GM23338 (cell line): ENCODE data around the gene GRIA3. TPM values are rescaled to one million over a fixed set of nuclear protein-coding genes. Genes with fewer than 3 reads are reported as not detected.

Experiments
- ATAC-seq: fragments of 200-7000 bp; cut with Tn5 transposase; 3 replicates; pipeline ENCODE4 v1.9.1; 2020
- DNase-seq: peaks from one replicate; pipeline ENCODE4 v3.0.0-alpha.2; 2015; ENCODE audit warnings: low spot score
- H2AFZ ChIP-seq: fragments of 200-600 bp; sonication (generic); 2 replicates; pipeline ENCODE4 v1.8.0; 2016; ENCODE audit warnings: antibody characterized with exemption, mild to moderate bottlenecking, moderate library complexity
- H3F3A ChIP-seq: fragments of 200-600 bp; sonication (generic); replicated peaks from 2 replicates; pipeline ENCODE4 v1.8.0; 2017; ENCODE audit warnings: antibody characterized with exemption, mixed run types, low read depth
- H3K27ac ChIP-seq: fragments of 200-600 bp; sonication (generic); 2 replicates; pipeline ENCODE4 v1.6.1; 2016; ENCODE audit warnings: low read depth
- H3K27me3 ChIP-seq: fragments of 200-600 bp; sonication (generic); 2 replicates; pipeline ENCODE4 v1.8.0; 2016; ENCODE audit warnings: mild to moderate bottlenecking, mixed run types, moderate library complexity; ENCODE audit not compliant: insufficient read depth
- H3K36me3 ChIP-seq: fragments of 200-600 bp; sonication (generic); 2 replicates; pipeline ENCODE4 v1.8.0; 2016; ENCODE audit warnings: mild to moderate bottlenecking; ENCODE audit not compliant: insufficient read depth
- H3K4me1 ChIP-seq: fragments of 200-600 bp; sonication (generic); 2 replicates; pipeline ENCODE4 v1.8.0; 2016; ENCODE audit warnings: mild to moderate bottlenecking, moderate library complexity; ENCODE audit not compliant: insufficient read depth
- H3K4me2 ChIP-seq: fragments of 200-600 bp; sonication (generic); 2 replicates; pipeline ENCODE4 v1.7.1; 2017; ENCODE audit warnings: mixed run types
- H3K4me3 ChIP-seq: fragments of 200-600 bp; sonication (generic); 2 replicates; pipeline ENCODE4 v1.6.1; 2016; ENCODE audit warnings: mixed run types
- H3K79me2 ChIP-seq: fragments of 200-600 bp; sonication (generic); replicated peaks from 2 replicates; pipeline ENCODE4 v1.8.0; 2017; ENCODE audit warnings: mild to moderate bottlenecking; ENCODE audit not compliant: insufficient read depth
- H3K9me2 ChIP-seq: fragments of 200-600 bp; sonication (generic); 2 replicates; pipeline ENCODE4 v1.8.0; 2017; ENCODE audit not compliant: insufficient read depth
- H4K20me1 ChIP-seq: fragments of 200-600 bp; sonication (generic); replicated peaks from 2 replicates; pipeline ENCODE4 v1.8.0; 2017; ENCODE audit warnings: mild to moderate bottlenecking; ENCODE audit not compliant: insufficient read depth
- H3K27ac Mint-ChIP-seq: 2 replicates; pipeline ENCODE4 v1.8.0; 2020; ENCODE audit warnings: inconsistent platforms, mild to moderate bottlenecking, moderate library complexity, mixed read lengths
- H3K27me3 Mint-ChIP-seq: 3 replicates; pipeline ENCODE4 v1.8.0; 2022; ENCODE audit warnings: low read depth, mild to moderate bottlenecking, moderate library complexity, mixed read lengths, inconsistent platforms; ENCODE audit not compliant: insufficient read depth, poor library complexity
- H3K36me3 Mint-ChIP-seq: 3 replicates; pipeline ENCODE4 v1.8.0; 2021; ENCODE audit warnings: low read depth, mild to moderate bottlenecking, inconsistent platforms, moderate library complexity, mixed read lengths
- H3K4me1 Mint-ChIP-seq: 3 replicates; pipeline ENCODE4 v1.8.0; 2020; ENCODE audit warnings: mild to moderate bottlenecking, inconsistent platforms, mixed read lengths
- H3K4me3 Mint-ChIP-seq: 3 replicates; pipeline ENCODE4 v1.8.0; 2021; ENCODE audit warnings: moderate library complexity, mild to moderate bottlenecking, inconsistent platforms, mixed read lengths
- H3K9me3 Mint-ChIP-seq: 3 replicates; pipeline ENCODE4 v1.8.0; 2020; ENCODE audit warnings: moderate library complexity, mild to moderate bottlenecking, inconsistent platforms, mixed read lengths
- CREB1 ChIP-seq: fragments of 250-450 bp; sonication (Bioruptor Pico); IDR thresholded peaks from 2 replicates; pipeline ENCODE4 v1.5.0; 2020; ENCODE audit warnings: low read depth, mild to moderate bottlenecking, moderate library complexity
- EZH2 ChIP-seq: fragments of 200-600 bp; sonication (generic); IDR thresholded peaks from one replicate; pipeline ENCODE4 v1.8.0; 2017; ENCODE audit warnings: antibody characterized with exemption, mild to moderate bottlenecking, low read depth; ENCODE audit not compliant: unreplicated experiment
- JUNB ChIP-seq: IDR thresholded peaks from one replicate; pipeline ENCODE4 v1.6.1; 2016; ENCODE audit warnings: antibody characterized with exemption; ENCODE audit not compliant: unreplicated experiment
- POLR2AphosphoS5 ChIP-seq: IDR thresholded peaks from 2 replicates; pipeline ENCODE4 v1.6.1; 2016; ENCODE audit warnings: antibody characterized with exemption, low read depth
- STAT1 ChIP-seq: IDR thresholded peaks from one replicate; pipeline ENCODE4 v1.6.1; 2016; ENCODE audit warnings: antibody characterized with exemption; ENCODE audit not compliant: unreplicated experiment
- ZNF114 ChIP-seq: fragments of 250-450 bp; sonication (Bioruptor Pico); IDR thresholded peaks from 2 replicates; pipeline ENCODE4 v1.5.0; 2020; ENCODE audit warnings: mild to moderate bottlenecking, moderate library complexity
- ZNF331 ChIP-seq: fragments of 250-450 bp; sonication (Bioruptor Pico); IDR thresholded peaks from 2 replicates; pipeline ENCODE4 v1.5.0; 2020; ENCODE audit warnings: low read depth, mild to moderate bottlenecking, moderate library complexity
- ZNF462 ChIP-seq: fragments of 250-450 bp; sonication (Bioruptor Pico); IDR thresholded peaks from 2 replicates; pipeline ENCODE4 v1.5.0; 2020; ENCODE audit warnings: mild to moderate bottlenecking, moderate library complexity
- polyA plus RNA-seq: library from polyadenylated mRNA; unstranded; fragments of >200 nt; fragmentation: Nextera tagmentation; extraction: Ambion mirVana; gene quantifications from 2 replicates; pipeline ENCODE4 v1.2.1, GENCODE V29; 2016
- total RNA-seq: library from RNA; depleted of rRNA; stranded (reverse); fragments of >200 nt; shearing (Covaris generic); gene quantifications from 2 replicates; pipeline ENCODE4 v1.2.3, GENCODE V29; 2014
- TF ChIP-seq, protein P1 (sequence below), 2 experiments: fragments of 200-600 bp in 1 of 2; sonication (generic) in 1 of 2; conservative IDR thresholded peaks; 2 replicates each; pipeline versions ENCODE4 v1.5.1 to v1.6.1; 2016 to 2017; ENCODE audit warnings: antibody characterized with exemption in 2 of 2, low read depth in 2 of 2, mild to moderate bottlenecking in 2 of 2, moderate library complexity in 1 of 2
- TF ChIP-seq, protein P2 (sequence below): IDR thresholded peaks from 2 replicates; pipeline ENCODE4 v1.6.1; 2016; ENCODE audit warnings: antibody characterized with exemption
- TF ChIP-seq, protein P3 (sequence below): IDR thresholded peaks from one replicate; pipeline ENCODE4 v1.6.1; 2018; ENCODE audit warnings: antibody characterized with exemption; ENCODE audit not compliant: unreplicated experiment

Gene GRIA3
- total and polyA plus RNA-seq, 2 experiments from 2014 or later, result 2.7 to 5.6 TPM

GRCh38 chrX:123201720-123202119, 17.6 kb downstream of the GRIA3 start:
- H3K36me3 Mint-ChIP-seq, result no peaks in the 10 kb centered on the region
- Histone ChIP-seq H3K79me2 (no peaks in the 10 kb centered on the region), H3K4me2 (no peak overlapping the region), H2AFZ (no peak overlapping the region), H3K27ac (no peak overlapping the region), H3K9me2 (no peaks in the 10 kb centered on the region), H3F3A (no peaks in the 10 kb centered on the region), H3K36me3 (no peaks in the 10 kb centered on the region), H3K4me1 (no peaks in the 10 kb centered on the region), H3K27me3 (no peaks in the 10 kb centered on the region), H3K4me3 (no peak overlapping the region), H4K20me1 (no peaks in the 10 kb centered on the region)
- H3K27me3 Mint-ChIP-seq, result no peaks in the 10 kb centered on the region
- H3K9me3 Mint-ChIP-seq, result no peaks in the 10 kb centered on the region
- no peak overlapping the region for H3K27ac Mint-ChIP-seq
- ATAC-seq, result no peak
- TF ChIP-seq ZNF114, result no peak
- TF ChIP-seq ZNF462 (CRISPR knock-in tag), result no peak
- no peak for TF ChIP-seq JUNB
- TF ChIP-seq ZNF331 (CRISPR knock-in tag), result no peak
- TF ChIP-seq EZH2, result no peak
- no peak for TF ChIP-seq STAT1
- no peak for TF ChIP-seq POLR2AphosphoS5
- TF ChIP-seq, protein P1, sequence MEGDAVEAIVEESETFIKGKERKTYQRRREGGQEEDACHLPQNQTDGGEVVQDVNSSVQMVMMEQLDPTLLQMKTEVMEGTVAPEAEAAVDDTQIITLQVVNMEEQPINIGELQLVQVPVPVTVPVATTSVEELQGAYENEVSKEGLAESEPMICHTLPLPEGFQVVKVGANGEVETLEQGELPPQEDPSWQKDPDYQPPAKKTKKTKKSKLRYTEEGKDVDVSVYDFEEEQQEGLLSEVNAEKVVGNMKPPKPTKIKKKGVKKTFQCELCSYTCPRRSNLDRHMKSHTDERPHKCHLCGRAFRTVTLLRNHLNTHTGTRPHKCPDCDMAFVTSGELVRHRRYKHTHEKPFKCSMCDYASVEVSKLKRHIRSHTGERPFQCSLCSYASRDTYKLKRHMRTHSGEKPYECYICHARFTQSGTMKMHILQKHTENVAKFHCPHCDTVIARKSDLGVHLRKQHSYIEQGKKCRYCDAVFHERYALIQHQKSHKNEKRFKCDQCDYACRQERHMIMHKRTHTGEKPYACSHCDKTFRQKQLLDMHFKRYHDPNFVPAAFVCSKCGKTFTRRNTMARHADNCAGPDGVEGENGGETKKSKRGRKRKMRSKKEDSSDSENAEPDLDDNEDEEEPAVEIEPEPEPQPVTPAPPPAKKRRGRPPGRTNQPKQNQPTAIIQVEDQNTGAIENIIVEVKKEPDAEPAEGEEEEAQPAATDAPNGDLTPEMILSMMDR (conservative IDR thresholded peaks at IDR 0.05; ENCODE audit: low read depth in 2 of 2), result no peak
- no peak for TF ChIP-seq CREB1
- TF ChIP-seq, protein P2, sequence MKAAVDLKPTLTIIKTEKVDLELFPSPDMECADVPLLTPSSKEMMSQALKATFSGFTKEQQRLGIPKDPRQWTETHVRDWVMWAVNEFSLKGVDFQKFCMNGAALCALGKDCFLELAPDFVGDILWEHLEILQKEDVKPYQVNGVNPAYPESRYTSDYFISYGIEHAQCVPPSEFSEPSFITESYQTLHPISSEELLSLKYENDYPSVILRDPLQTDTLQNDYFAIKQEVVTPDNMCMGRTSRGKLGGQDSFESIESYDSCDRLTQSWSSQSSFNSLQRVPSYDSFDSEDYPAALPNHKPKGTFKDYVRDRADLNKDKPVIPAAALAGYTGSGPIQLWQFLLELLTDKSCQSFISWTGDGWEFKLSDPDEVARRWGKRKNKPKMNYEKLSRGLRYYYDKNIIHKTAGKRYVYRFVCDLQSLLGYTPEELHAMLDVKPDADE, result no peak
- TF ChIP-seq, protein P3, sequence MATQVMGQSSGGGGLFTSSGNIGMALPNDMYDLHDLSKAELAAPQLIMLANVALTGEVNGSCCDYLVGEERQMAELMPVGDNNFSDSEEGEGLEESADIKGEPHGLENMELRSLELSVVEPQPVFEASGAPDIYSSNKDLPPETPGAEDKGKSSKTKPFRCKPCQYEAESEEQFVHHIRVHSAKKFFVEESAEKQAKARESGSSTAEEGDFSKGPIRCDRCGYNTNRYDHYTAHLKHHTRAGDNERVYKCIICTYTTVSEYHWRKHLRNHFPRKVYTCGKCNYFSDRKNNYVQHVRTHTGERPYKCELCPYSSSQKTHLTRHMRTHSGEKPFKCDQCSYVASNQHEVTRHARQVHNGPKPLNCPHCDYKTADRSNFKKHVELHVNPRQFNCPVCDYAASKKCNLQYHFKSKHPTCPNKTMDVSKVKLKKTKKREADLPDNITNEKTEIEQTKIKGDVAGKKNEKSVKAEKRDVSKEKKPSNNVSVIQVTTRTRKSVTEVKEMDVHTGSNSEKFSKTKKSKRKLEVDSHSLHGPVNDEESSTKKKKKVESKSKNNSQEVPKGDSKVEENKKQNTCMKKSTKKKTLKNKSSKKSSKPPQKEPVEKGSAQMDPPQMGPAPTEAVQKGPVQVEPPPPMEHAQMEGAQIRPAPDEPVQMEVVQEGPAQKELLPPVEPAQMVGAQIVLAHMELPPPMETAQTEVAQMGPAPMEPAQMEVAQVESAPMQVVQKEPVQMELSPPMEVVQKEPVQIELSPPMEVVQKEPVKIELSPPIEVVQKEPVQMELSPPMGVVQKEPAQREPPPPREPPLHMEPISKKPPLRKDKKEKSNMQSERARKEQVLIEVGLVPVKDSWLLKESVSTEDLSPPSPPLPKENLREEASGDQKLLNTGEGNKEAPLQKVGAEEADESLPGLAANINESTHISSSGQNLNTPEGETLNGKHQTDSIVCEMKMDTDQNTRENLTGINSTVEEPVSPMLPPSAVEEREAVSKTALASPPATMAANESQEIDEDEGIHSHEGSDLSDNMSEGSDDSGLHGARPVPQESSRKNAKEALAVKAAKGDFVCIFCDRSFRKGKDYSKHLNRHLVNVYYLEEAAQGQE, result no peak
- DNase-seq, result no peak
- peaks cover 2% of the 10 kb centered on the region; the same call in 1 of the 3 replicates for H3K4me1 Mint-ChIP-seq
- H3K4me3 Mint-ChIP-seq, result no peak overlapping the region
